ENCODE measurements around the gene LCN10.
"Not testable (repeated sequence)": the region's sequence is repeated elsewhere in the genome, so short reads cannot be mapped to it uniquely, and the experiment has no call there.

LCN10 gene

GRCh38 chr9:136721339-136722092 is 21.2 kb downstream of the LCN10 start:
- FAIRE-seq (no peak), DNase-seq (ENCODE audit: insufficient read length, low spot score) (no peak)

- no peak for DNase-seq (ENCODE audit: insufficient read length, low spot score)
- no peak for FAIRE-seq
Observed at GRCh38 chr9:136720898-136721338, 21.8 kb downstream of the LCN10 start.

GRCh38 chr9:136720251-136720897 is 22.4 kb downstream of the LCN10 start:
- no peak for FAIRE-seq
- no peak for DNase-seq (ENCODE audit: insufficient read length, low spot score)

GRCh38 chr9:136719195-136719880 is 23.4 kb downstream of the LCN10 start:
- DNase-seq (ENCODE audit: insufficient read length, low spot score) (no peak), FAIRE-seq (no peak)

GRCh38 chr9:136718345-136719194 is 24.2 kb downstream of the LCN10 start:
- DNase-seq (ENCODE audit: insufficient read length, low spot score) (no peak), FAIRE-seq (no peak)

GRCh38 chr9:136717399-136717798 is 25.3 kb downstream of the LCN10 start:
- DNase-seq (ENCODE audit: insufficient read length, low spot score) (no peak), FAIRE-seq (no peak)

- DNase-seq (ENCODE audit: insufficient read length, low spot score) (no peak), FAIRE-seq (no peak)
Observed at GRCh38 chr9:136714893-136715274, 27.9 kb downstream of the LCN10 start.

- DNase-seq (ENCODE audit: insufficient read length, low spot score), result no peak
- no peak for FAIRE-seq
Observed at GRCh38 chr9:136714096-136714892, 28.4 kb downstream of the LCN10 start.

- DNase-seq (ENCODE audit: insufficient read length, low spot score) (no peak), FAIRE-seq (no peak)
Observed at GRCh38 chr9:136713550-136713949, 29.2 kb downstream of the LCN10 start.

- FAIRE-seq, result no peak
- no peak for DNase-seq (ENCODE audit: insufficient read length, low spot score)
Observed at GRCh38 chr9:136712690-136713544, 29.8 kb downstream of the LCN10 start.

- FAIRE-seq, result peak; percentile 36
- no peak for DNase-seq (ENCODE audit: insufficient read length, low spot score)
Observed at GRCh38 chr9:136711751-136712689, 30.7 kb downstream of the LCN10 start, which contains the start of gene DIPK1B. Gene DIPK1B, plus strand, starts transcription at chr9:136712572. Its CDS starts 94 bp downstream, at chr9:136712666.

GRCh38 chr9:136711219-136711648 is 31.5 kb downstream of the LCN10 start:
- DNase-seq (ENCODE audit: insufficient read length, low spot score); FAIRE-seq: not testable (repeated sequence)

- FAIRE-seq (no peak), DNase-seq (ENCODE audit: insufficient read length, low spot score) (no peak)
Observed at GRCh38 chr9:136710543-136710942, 32.2 kb downstream of the LCN10 start.

GRCh38 chr9:136709454-136710109 is 33.2 kb downstream of the LCN10 start:
- DNase-seq (ENCODE audit: insufficient read length, low spot score), result no peak
- FAIRE-seq, result no peak

GRCh38 chr9:136707849-136708517 is 34.8 kb downstream of the LCN10 start:
- FAIRE-seq (no peak), DNase-seq (ENCODE audit: insufficient read length, low spot score) (no peak)

- FAIRE-seq (no peak), DNase-seq (ENCODE audit: insufficient read length, low spot score) (no peak)
Observed at GRCh38 chr9:136707011-136707410, 35.7 kb downstream of the LCN10 start.

- no peak for DNase-seq (ENCODE audit: insufficient read length, low spot score)
- no peak for FAIRE-seq
Observed at GRCh38 chr9:136705564-136705963, 37.2 kb downstream of the LCN10 start.

Data from HTR-8/SVneo (cell line).